A673 (cell line): ENCODE measurements around the gene SCN2A. TPM values are rescaled to one million over a fixed set of nuclear protein-coding genes. Genes with fewer than 3 reads are reported as not detected.
A peak's percentile ranks its signal among the peaks of the same experiment; 100 is the strongest.

ENCODE experiments used
- BruUV-seq: library from RNA; stranded (reverse); fragments of 400-500 nt; replicated peaks from 2 replicates; lab custom pipeline; 2021; lab: Mats Ljungman, UMichigan
- CTCF ChIA-PET: fragments of 300-600 bp; sonication (Branson Sonifier 250); formaldehyde crosslinking; loops from one replicate; lab custom pipeline; 2022; ENCODE audit warnings: antibody characterized with exemption; lab: Charles Lee
- POLR2A ChIA-PET: fragments of 300-600 bp; sonication (Branson Sonifier 250); formaldehyde crosslinking; loops from one replicate; lab custom pipeline; 2022; ENCODE audit warnings: antibody characterized with exemption; ENCODE audit not compliant: low non-redundant PET; lab: Charles Lee
- DNase-seq: peaks from one replicate; pipeline ENCODE4 v3.0.0-alpha.2; 2015; ENCODE audit warnings: low spot score
- H3K27ac ChIP-seq: fragments of 200-600 bp; sonication (generic); 2 replicates; pipeline ENCODE4 v1.5.1; 2016; ENCODE audit warnings: mixed run types, low read depth, mild to moderate bottlenecking, mixed read lengths, antibody characterized with exemption, low read length; ENCODE audit not compliant: poor library complexity, severe bottlenecking
- H3K27me3 ChIP-seq: fragments of 200-600 bp; sonication (generic); replicated peaks from 2 replicates; pipeline ENCODE4 v1.6.1; 2017; ENCODE audit warnings: mixed run types, low read depth, mild to moderate bottlenecking, mixed read lengths, antibody characterized with exemption, low read length; ENCODE audit not compliant: insufficient read depth, poor library complexity
- H3K36me3 ChIP-seq: fragments of 200-600 bp; sonication (generic); 2 replicates; pipeline ENCODE4 v1.6.1; 2016; ENCODE audit warnings: mixed run types, mild to moderate bottlenecking, mixed read lengths, antibody characterized with exemption, low read length; ENCODE audit not compliant: insufficient read depth, poor library complexity, severe bottlenecking
- H3K4me1 ChIP-seq: fragments of 200-600 bp; sonication (generic); 2 replicates; pipeline ENCODE4 v1.6.1; 2017; ENCODE audit warnings: mixed run types, mild to moderate bottlenecking, mixed read lengths, antibody characterized with exemption, low read length; ENCODE audit not compliant: insufficient read depth, poor library complexity, severe bottlenecking
- H3K4me3 ChIP-seq: fragments of 200-600 bp; sonication (generic); 2 replicates; pipeline ENCODE4 v1.5.1; 2016; ENCODE audit warnings: low read depth, mixed run types, mild to moderate bottlenecking, mixed read lengths, low read length; ENCODE audit not compliant: poor library complexity, severe bottlenecking
- H3K9me3 ChIP-seq: fragments of 200-600 bp; sonication (generic); 2 replicates; pipeline ENCODE4 v1.6.1; 2016; ENCODE audit warnings: mixed run types, low read depth, mild to moderate bottlenecking, mixed read lengths, antibody characterized with exemption, low read length; ENCODE audit not compliant: poor library complexity, severe bottlenecking
- EZH2 ChIP-seq: fragments of 200-600 bp; sonication (generic); IDR thresholded peaks from 2 replicates; pipeline ENCODE4 v1.6.1; 2017; ENCODE audit warnings: borderline replicate concordance, low read depth, mild to moderate bottlenecking, mixed read lengths, antibody characterized with exemption, low read length; ENCODE audit not compliant: poor library complexity, severe bottlenecking
- intact Hi-C: fragments of 100-400 bp; cut with micrococcal nuclease; formaldehyde crosslinking; loops from one replicate; pipeline ENCODE4 v1.10.0; 2022; ENCODE audit not compliant: unreplicated experiment
- total RNA-seq: library from RNA; stranded (reverse); gene quantifications from 2 replicates; pipeline ENCODE4 v1.2.3, GENCODE V29; 2021
- TF ChIP-seq, protein P1 (sequence below): fragments of 300-800, 200-600 bp; sonication (generic); conservative IDR thresholded peaks from 2 replicates; pipeline ENCODE4 v1.5.1; 2017; ENCODE audit warnings: low read depth, mild to moderate bottlenecking, antibody characterized with exemption, low read length, moderate library complexity, mixed read lengths

Gene SCN2A
- total RNA-seq, 1 experiment from 2014 or later: 0.73 TPM

DNA sequence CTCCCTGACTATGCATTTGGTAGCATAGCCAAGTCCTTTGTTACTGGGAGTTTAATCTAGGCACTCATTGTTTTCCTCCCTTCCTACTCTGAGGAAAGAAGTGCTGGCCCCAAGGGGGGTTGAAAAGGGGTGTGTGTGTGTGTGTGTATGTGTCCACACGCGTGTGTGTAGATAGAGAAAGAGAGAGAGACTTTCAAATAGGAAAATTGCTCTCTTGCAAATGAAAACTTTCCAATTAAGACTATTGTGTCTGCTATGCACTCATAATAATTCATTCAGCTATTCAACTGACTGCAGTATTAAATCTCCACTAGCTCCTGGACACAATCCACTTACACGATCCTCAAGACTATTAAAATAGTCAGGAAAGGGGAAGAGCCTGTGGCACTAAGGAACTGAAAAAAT lies 137.4 kb downstream of the SCN2A start:
- ChIA-PET CTCF (interaction anchor here (0.7 kb wide), 1 partner anchor 777 kb away, joined by 3 read pairs; no protein-coding TSS in a partner anchor), POLR2A (no interaction called here)
- peak; percentile 60 for DNase-seq
- H3K4me3 ChIP-seq: peak overlapping the region; percentile 1
- H3K36me3 ChIP-seq: no peaks in the 10 kb centered on the region
- BruUV-seq: no TSS peak
- H3K4me1 ChIP-seq: peaks cover 48% of the 10 kb centered on the region
- no peaks in the 10 kb centered on the region for H3K9me3 ChIP-seq
- H3K27me3 ChIP-seq: no peaks in the 10 kb centered on the region
- TF ChIP-seq, protein P1, sequence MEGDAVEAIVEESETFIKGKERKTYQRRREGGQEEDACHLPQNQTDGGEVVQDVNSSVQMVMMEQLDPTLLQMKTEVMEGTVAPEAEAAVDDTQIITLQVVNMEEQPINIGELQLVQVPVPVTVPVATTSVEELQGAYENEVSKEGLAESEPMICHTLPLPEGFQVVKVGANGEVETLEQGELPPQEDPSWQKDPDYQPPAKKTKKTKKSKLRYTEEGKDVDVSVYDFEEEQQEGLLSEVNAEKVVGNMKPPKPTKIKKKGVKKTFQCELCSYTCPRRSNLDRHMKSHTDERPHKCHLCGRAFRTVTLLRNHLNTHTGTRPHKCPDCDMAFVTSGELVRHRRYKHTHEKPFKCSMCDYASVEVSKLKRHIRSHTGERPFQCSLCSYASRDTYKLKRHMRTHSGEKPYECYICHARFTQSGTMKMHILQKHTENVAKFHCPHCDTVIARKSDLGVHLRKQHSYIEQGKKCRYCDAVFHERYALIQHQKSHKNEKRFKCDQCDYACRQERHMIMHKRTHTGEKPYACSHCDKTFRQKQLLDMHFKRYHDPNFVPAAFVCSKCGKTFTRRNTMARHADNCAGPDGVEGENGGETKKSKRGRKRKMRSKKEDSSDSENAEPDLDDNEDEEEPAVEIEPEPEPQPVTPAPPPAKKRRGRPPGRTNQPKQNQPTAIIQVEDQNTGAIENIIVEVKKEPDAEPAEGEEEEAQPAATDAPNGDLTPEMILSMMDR: no peak
- no peak for TF ChIP-seq EZH2
- H3K27ac ChIP-seq: no peak overlapping the region
- intact Hi-C loops: no loop called here

DNA sequence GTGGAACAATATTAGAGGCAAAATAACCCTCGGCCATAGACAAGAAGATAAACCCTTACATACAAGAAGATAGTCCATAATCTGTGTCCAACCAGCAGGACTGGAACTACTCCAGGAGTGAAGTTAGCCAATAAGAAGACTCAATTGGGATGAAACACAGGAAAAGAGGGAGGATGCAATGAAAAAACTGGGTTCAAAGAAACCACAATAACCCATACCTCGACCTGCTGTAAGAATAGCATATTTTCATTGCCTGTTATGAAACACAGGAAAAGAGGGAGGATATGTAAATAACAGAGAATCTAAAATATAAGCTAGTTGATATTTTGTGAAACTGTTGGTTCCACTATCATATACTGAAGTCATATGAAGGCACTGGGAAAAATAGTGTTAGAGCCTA lies 143.1 kb downstream of the SCN2A start:
- Histone ChIP-seq H3K4me1 (peaks cover 16% of the 10 kb centered on the region), H3K4me3 (no peak overlapping the region), H3K27ac (no peak overlapping the region), H3K36me3 (no peaks in the 10 kb centered on the region), H3K27me3 (no peaks in the 10 kb centered on the region), H3K9me3 (no peaks in the 10 kb centered on the region)
- ChIA-PET CTCF (no interaction called here), POLR2A (interaction anchor here (0.6 kb wide), 1 partner anchor 9 kb away, joined by 3 read pairs; no protein-coding TSS in a partner anchor)
- BruUV-seq: no TSS peak
- intact Hi-C loops: no loop called here
- TF ChIP-seq EZH2: no peak
- TF ChIP-seq, protein P1: no peak
- DNase-seq: no peak

DNA sequence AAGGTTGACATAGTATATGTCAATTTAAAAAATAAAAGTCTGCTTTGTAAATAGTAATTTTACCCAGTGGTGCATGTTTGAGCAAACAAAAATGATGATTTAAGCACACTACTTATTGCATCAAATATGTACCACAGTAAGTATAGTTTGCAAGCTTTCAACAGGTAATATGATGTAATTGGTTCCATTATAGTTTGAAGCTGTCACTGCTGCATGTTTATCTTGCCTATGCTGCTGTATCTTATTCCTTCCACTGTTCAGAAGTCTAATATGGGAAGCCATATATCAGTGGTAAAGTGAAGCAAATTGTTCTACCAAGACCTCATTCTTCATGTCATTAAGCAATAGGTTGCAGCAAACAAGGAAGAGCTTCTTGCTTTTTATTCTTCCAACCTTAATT lies 151.7 kb downstream of the SCN2A start:
- ChIA-PET CTCF (no interaction called here), POLR2A (no interaction called here)
- H3K4me3 ChIP-seq: no peak overlapping the region
- intact Hi-C loops: no loop called here
- no peak overlapping the region for H3K27ac ChIP-seq
- BruUV-seq: no TSS peak
- H3K9me3 ChIP-seq: no peaks in the 10 kb centered on the region
- no peak for DNase-seq
- no peaks in the 10 kb centered on the region for H3K36me3 ChIP-seq
- TF ChIP-seq, protein P1: no peak
- no peak for TF ChIP-seq EZH2
- H3K4me1 ChIP-seq: no peaks in the 10 kb centered on the region
- no peaks in the 10 kb centered on the region for H3K27me3 ChIP-seq
